GM18861 (cell line): Measurements from ENCODE around the gene INTS2.
"Not testable (repeated sequence)": the region's sequence is repeated elsewhere in the genome, so short reads cannot be mapped to it uniquely, and the experiment has no call there.

Experiments used
- ATAC-seq: cut with Tn5 transposase; IDR thresholded peaks from one replicate; pipeline ENCODE4 v1.9.1; 2021; ENCODE audit not compliant: unreplicated experiment

Gene INTS2

GRCh38 chr17:61852857-61853256 lies 74.9 kb downstream of the INTS2 start:
- ATAC-seq, result no peak

GRCh38 chr17:61849674-61850073 lies 78.1 kb downstream of the INTS2 start:
- ATAC-seq, result no peak

- ATAC-seq, result no peak
Observed at GRCh38 chr17:61848896-61849295, 78.9 kb downstream of the INTS2 start.

GRCh38 chr17:61848247-61848646 lies 79.5 kb downstream of the INTS2 start:
- no peak for ATAC-seq

GRCh38 chr17:61847659-61848058 lies 80.1 kb downstream of the INTS2 start:
- ATAC-seq, result no peak

GRCh38 chr17:61846761-61847375 lies 80.9 kb downstream of the INTS2 start:
- ATAC-seq, result no peak

GRCh38 chr17:61846088-61846487 lies 81.7 kb downstream of the INTS2 start:
- no peak for ATAC-seq

GRCh38 chr17:61843435-61843834 lies 84.3 kb downstream of the INTS2 start:
- no peak for ATAC-seq

GRCh38 chr17:61842899-61843298 lies 84.9 kb downstream of the INTS2 start:
- ATAC-seq, result no peak

GRCh38 chr17:61839300-61839786 lies 88.4 kb downstream of the INTS2 start:
- no peak for ATAC-seq

GRCh38 chr17:61837175-61838051 lies 90.4 kb downstream of the INTS2 start:
- ATAC-seq, result no peak

GRCh38 chr17:61836266-61837174 lies 91.3 kb downstream of the INTS2 start:
- no peak for ATAC-seq

GRCh38 chr17:61835606-61836005 lies 92.2 kb downstream of the INTS2 start:
- ATAC-seq, result no peak

GRCh38 chr17:61834610-61835009 lies 93.2 kb downstream of the INTS2 start:
- ATAC-seq, result no peak

- ATAC-seq, result no peak
Observed at GRCh38 chr17:61833536-61834193, 94.1 kb downstream of the INTS2 start.

GRCh38 chr17:61832463-61832862 lies 95.3 kb downstream of the INTS2 start:
- ATAC-seq, result no peak

GRCh38 chr17:61831099-61831498 lies 96.7 kb downstream of the INTS2 start:
- no peak for ATAC-seq

- no peak for ATAC-seq
Observed at GRCh38 chr17:61828694-61829093, 99.1 kb downstream of the INTS2 start.

- ATAC-seq, result no peak
Observed at GRCh38 chr17:61827649-61828395, 100.0 kb downstream of the INTS2 start.

- ATAC-seq, result not testable (repeated sequence)
Observed at GRCh38 chr17:61826866-61827265, 100.9 kb downstream of the INTS2 start.
